Heart left ventricle (tissue), 16 donors: ENCODE results near the gene PHTF1. TPM values are rescaled to one million over a fixed set of nuclear protein-coding genes. Genes with fewer than 3 reads are reported as not detected.

Source experiments
- ATAC-seq, 4 donors: fragments of 200-7000 bp; cut with Tn5 transposase; one replicate each; pipeline ENCODE4 v1.9.1; 2020 to 2022; ENCODE audit warnings: moderate library complexity in 4 of 4, mild to moderate bottlenecking in 3 of 4, moderate number of reproducible peaks in 1 of 4
- DNase-seq, 5 donors: peaks; one replicate each; pipeline ENCODE4 v3.0.0-alpha.2; 2020
- H3K27ac ChIP-seq, 12 donors: fragments of 200-600 bp; sonication (generic) in 4 of 12; one replicate each; pipeline versions ENCODE4 v1.5.0 to v1.8.0; 2016 to 2022; ENCODE audit warnings: mild to moderate bottlenecking in 2 of 12
- H3K27me3 ChIP-seq, 9 donors: fragments of 200-600 bp; sonication (generic) in 2 of 9; one replicate each; pipeline versions ENCODE4 v1.5.1 to v1.8.0; 2016 to 2022; ENCODE audit warnings: mild to moderate bottlenecking in 3 of 9
- H3K36me3 ChIP-seq, 9 donors: fragments of 200-600 bp; sonication (generic) in 2 of 9; one replicate each; pipeline versions ENCODE4 v1.5.0 to v1.8.0; 2018 to 2022; ENCODE audit warnings: mild to moderate bottlenecking in 2 of 9
- H3K4me1 ChIP-seq, 12 donors: fragments of 200-600 bp; sonication (generic) in 4 of 12; one replicate each; pipeline versions ENCODE4 v1.5.0 to v1.8.0; 2016 to 2022; ENCODE audit warnings: mild to moderate bottlenecking in 3 of 12
- H3K4me3 ChIP-seq, 12 donors: fragments of 200-600 bp; sonication (generic) in 4 of 12; one replicate each; pipeline versions ENCODE4 v1.5.0 to v1.8.0; 2017 to 2022; ENCODE audit warnings: mild to moderate bottlenecking in 9 of 12, moderate library complexity in 4 of 12
- H3K9me3 ChIP-seq, 12 donors: fragments of 200-600 bp; sonication (generic) in 4 of 12; one replicate each; pipeline versions ENCODE4 v1.5.0 to v1.8.0; 2016 to 2022; ENCODE audit warnings: mild to moderate bottlenecking in 1 of 12
- POLR2A ChIP-seq, 2 donors: fragments of 450-650 bp; IDR thresholded peaks; one replicate each; pipeline ENCODE4 v1.6.1; 2017; ENCODE audit warnings: antibody characterized with exemption in 2 of 2, mild to moderate bottlenecking in 2 of 2, moderate library complexity in 2 of 2
- WGBS, 4 donors: extraction: QIAGEN DNeasy Blood & Tissue Kit in 2 of 4; methylation state at CpG; one replicate each; pipeline versions ENCODE4 v1.1.5 to v1.1.7; 2013 to 2018; 5-methylcytosine and 5-hydroxymethylcytosine counted together
- intact Hi-C, 10 donors: fragments of 100-400 bp; cut with DNase I; formaldehyde crosslinking; loops; one replicate each; pipeline versions ENCODE4 v1.11.1 to v1.14.2; 2022
- polyA plus RNA-seq, 2 donors: library from polyadenylated mRNA; stranded (reverse); fragments of 200-250 nt; gene quantifications; one replicate each; pipeline ENCODE4 v1.2.3, GENCODE V29; 2013
- total RNA-seq, 9 donors: library from RNA; depleted of rRNA in 2 of 9; stranded (reverse); fragments of >200 nt in 2 of 9; fragmentation: NEBNext Ultra II Directional in 3 of 9; extraction: Animal tissue kit (Norgen Biotek cat#: 25700) in 3 of 9; gene quantifications; one replicate each; pipeline versions ENCODE4 v1.1.0 to v1.2.4, GENCODE V29; 2016 to 2023
- TF ChIP-seq, protein P1 (sequence below), 12 donors: fragments of 200-600 bp; sonication (generic) in 4 of 12; IDR thresholded peaks; one replicate each; pipeline versions ENCODE4 v1.5.0 to v1.8.0; 2018 to 2022; ENCODE audit warnings: antibody characterized with exemption in 12 of 12, mild to moderate bottlenecking in 5 of 12
- donor health status: ischemic (EF 13 %, LVEDD 7.1; RV severe dilation, severe dysfunction).
- donor health status: healthy with polysubstance abuse.
- donor health status: DM: no; HTN: yes; CAD: no.
- donor health status: DM: no; HTN: no; CAD: no.
- donor health status: ischemic (EF 25% LVEDD 6.9; RV normal size, moderate dysfunction).
- donor health status: ischemic (EF 25% LVEDD 5.7; RV mildly dilated, moderate dysfunction).
- donor health status: healthy.
- donor health status: DM: yes; HTN: yes; CAD: no.
- donor health status: ischemic (EF 35%, LVEDD 5.7; RV mildly dilated, moderate dysfunction).
- donor health status: nonischemic (EF 11% LVEDD 7.7; RV severe dilation, severe dysfunction).
- donor health status: DM: yes; HTN: yes; CAD: no.
- donor health status: PGD.
- donor health status: ischemic (EF 29% LVEDD 5.4; RV normal size, mild dysfunction).
- donor health status: nonischemic (EF 23%, LVEDD 6.1; RV moderate dilation, normal function).

PHTF1 gene
- total and polyA plus RNA-seq, 11 donors: 3.2 to 19.7 (median 11.9) TPM

DNA sequence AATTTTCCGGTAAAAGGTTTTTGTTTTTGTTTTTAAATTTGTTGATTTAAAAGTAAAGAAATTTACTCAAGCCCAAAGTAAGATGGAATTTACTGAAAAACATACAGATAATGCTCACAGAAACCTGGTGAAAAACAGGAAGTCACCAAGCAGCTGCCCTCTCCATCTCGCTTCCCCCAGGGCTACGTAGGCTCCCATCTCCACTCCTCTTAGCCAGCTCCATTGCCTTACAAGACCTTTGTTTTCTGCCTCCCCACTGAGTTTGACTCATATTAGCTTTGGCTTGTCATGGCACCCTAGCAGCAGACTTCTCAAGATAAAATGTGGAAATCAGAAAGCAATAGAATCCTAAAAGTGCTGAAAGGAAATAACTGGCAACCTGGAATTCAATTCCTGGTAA is 57.9 kb downstream of the PHTF1 start:
- H3K36me3 ChIP-seq: peaks cover 0 to 57% (median 35%) of the 10 kb centered on the region in 9 donors
- DNase-seq (no peak), ATAC-seq (no peak)
- H3K4me1 ChIP-seq: no peaks in the 10 kb centered on the region
- H3K9me3 ChIP-seq: no peaks in the 10 kb centered on the region
- no peak overlapping the region for H3K4me3 ChIP-seq
- intact Hi-C loops: no loop called here
- no peaks in the 10 kb centered on the region for H3K27me3 ChIP-seq
- no peak overlapping the region for H3K27ac ChIP-seq
- 85 to 97% (median 91%) methylated on average over 3 of the region's 3 CpGs for WGBS, 4 donors
- no peak for TF ChIP-seq POLR2A (IDR thresholded peaks at IDR 0.05)
- TF ChIP-seq, protein P1, sequence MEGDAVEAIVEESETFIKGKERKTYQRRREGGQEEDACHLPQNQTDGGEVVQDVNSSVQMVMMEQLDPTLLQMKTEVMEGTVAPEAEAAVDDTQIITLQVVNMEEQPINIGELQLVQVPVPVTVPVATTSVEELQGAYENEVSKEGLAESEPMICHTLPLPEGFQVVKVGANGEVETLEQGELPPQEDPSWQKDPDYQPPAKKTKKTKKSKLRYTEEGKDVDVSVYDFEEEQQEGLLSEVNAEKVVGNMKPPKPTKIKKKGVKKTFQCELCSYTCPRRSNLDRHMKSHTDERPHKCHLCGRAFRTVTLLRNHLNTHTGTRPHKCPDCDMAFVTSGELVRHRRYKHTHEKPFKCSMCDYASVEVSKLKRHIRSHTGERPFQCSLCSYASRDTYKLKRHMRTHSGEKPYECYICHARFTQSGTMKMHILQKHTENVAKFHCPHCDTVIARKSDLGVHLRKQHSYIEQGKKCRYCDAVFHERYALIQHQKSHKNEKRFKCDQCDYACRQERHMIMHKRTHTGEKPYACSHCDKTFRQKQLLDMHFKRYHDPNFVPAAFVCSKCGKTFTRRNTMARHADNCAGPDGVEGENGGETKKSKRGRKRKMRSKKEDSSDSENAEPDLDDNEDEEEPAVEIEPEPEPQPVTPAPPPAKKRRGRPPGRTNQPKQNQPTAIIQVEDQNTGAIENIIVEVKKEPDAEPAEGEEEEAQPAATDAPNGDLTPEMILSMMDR (IDR thresholded peaks at IDR 0.05): no peak

DNA sequence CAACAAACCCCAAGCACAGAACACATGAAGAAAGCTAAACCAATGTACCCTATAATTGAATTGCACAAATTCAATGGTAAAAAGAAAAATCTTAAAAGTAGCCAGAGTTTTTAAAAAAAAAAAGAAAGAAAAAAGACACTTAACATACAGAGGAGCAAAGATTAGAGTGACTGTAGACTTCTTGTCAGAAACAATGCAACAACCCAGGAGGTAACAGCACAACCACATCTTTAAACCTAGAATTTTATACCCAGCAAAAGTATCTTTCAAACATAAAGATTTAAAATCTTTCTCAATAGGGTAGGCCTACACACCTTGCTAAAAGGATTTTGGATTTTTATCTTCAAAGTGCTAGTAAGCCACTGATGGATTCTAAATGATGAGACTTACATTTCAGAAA is 64.4 kb downstream of the PHTF1 start:
- TF ChIP-seq POLR2A (IDR thresholded peaks at IDR 0.05): no peak
- TF ChIP-seq, protein P1 (IDR thresholded peaks at IDR 0.05): no peak
- ATAC-seq (no peak), DNase-seq (no peak)
- H3K27ac ChIP-seq: no peak overlapping the region
- peaks cover 0 to 27% (median 14%) of the 10 kb centered on the region in 12 donors for H3K9me3 ChIP-seq
- H3K36me3 ChIP-seq: peaks cover 0 to 48% (median 23%) of the 10 kb centered on the region in 9 donors
- intact Hi-C loops: no loop called here
- H3K27me3 ChIP-seq: no peaks in the 10 kb centered on the region
- H3K4me1 ChIP-seq: no peaks in the 10 kb centered on the region
- H3K4me3 ChIP-seq: no peak overlapping the region

DNA sequence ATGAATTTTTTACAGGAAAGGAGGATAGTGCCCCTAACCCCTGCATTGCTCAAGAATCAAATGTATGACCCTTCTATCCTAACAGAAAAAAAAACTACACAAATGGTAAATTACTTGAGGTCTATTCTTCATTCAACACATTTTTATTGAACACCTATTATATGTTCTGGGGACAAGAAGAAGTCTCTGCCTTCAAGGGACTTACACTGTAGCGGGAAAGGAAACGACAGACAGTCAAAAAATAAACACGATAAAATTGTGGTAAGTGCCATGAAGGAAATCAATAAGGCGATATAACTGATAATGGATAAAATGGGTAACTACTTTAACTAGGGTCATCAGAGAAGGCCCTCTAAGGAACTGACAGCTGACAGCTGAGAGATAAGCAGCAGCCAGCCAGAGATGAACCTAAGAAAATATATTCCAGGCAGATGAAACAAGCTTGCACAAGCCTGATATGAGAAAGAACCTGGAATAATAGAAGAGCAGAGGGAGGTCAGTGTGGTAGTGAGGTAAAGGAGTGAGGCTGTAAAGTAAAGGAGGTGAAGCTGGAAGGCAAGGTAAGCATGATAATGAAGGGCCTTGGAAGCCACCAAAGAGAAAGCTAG is 66.4 kb downstream of the PHTF1 start:
- no peaks in the 10 kb centered on the region for H3K27me3 ChIP-seq
- H3K27ac ChIP-seq: no peak overlapping the region
- no peaks in the 10 kb centered on the region for H3K4me1 ChIP-seq
- peaks cover 0 to 37% (median 13%) of the 10 kb centered on the region in 9 donors for H3K36me3 ChIP-seq
- intact Hi-C loops: no loop called here
- H3K4me3 ChIP-seq: no peak overlapping the region
- ATAC-seq (no peak), DNase-seq (no peak)
- 94 to 97% (median 96%) methylated on average over 4 of the region's 4 CpGs for WGBS, 4 donors
- TF ChIP-seq, protein P1 (IDR thresholded peaks at IDR 0.05): no peak
- no peak for TF ChIP-seq POLR2A (IDR thresholded peaks at IDR 0.05)
- H3K9me3 ChIP-seq: peaks cover 0 to 27% (median 14%) of the 10 kb centered on the region in 12 donors

DNA sequence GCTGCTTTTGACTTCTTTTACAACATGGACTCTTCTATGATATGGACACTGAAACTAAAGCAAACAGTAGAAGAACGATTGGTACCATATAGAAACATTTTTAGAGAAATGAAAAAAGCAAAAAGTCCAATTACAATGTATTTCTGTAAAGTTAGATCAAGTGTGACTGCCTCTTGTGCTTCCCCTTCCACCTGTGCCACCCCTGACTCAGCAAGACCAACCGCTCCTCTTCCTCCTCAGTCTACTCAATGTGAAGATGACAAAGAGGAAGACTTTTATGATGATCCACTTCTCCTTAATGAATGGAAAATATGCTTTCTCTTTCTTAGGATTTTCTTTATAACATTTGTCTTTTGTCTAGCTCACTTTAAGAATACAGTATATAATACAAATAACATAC is 66.9 kb downstream of the PHTF1 start:
- TF ChIP-seq, protein P1 (IDR thresholded peaks at IDR 0.05): no peak
- no peak for TF ChIP-seq POLR2A (IDR thresholded peaks at IDR 0.05)
- Histone ChIP-seq H3K4me1 (no peaks in the 10 kb centered on the region), H3K9me3 (peaks cover 0 to 27% (median 14%) of the 10 kb centered on the region in 12 donors), H3K27me3 (no peaks in the 10 kb centered on the region), H3K27ac (no peak overlapping the region), H3K36me3 (peaks cover 0 to 31% (median 10%) of the 10 kb centered on the region in 9 donors), H3K4me3 (no peak overlapping the region)
- ATAC-seq (no peak), DNase-seq (no peak)
- 88 to 97% (median 90%) methylated on average over 2 of the region's 2 CpGs for WGBS, 4 donors
- intact Hi-C loops: no loop called here
